Measurements from ENCODE around the gene ALOX15.
A peak's percentile ranks its signal among the peaks of the same experiment; 100 is the strongest.

ALOX15 gene

DNA sequence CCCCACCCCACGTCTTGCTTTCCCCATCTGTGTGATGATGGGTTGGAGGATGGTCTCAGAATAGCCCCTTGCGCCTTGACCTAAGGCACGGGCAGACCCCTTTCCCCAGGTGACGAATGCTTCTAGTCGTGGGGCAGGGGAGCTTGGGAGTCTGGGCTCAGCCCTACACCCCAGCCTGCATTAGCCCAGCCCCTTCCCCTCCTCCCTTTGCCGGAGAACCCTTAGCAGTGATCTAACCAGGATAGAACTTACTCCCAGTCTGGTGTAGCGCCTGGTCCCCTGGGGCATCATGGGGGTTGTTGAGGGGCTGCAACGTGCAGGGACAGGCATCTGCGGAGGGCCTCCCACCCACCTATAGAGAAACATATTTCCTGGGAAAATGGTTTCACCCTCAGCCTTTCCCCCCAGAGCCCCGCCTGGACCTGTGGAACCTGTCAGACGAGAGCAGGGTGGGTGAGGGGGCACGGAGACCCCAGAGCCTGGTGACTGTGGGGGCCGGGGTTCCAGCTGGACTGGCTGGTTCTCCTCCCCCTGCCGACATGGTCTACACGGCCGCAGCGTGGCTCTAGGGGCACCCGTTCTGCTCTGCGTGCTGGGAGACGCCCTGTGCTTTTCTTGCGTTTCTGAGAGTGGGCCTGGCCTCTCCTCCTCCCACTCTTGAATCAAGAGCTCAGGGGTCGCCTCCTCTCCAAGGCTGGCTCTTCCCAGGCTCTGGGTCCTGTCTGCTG, 52.4 kb downstream of the ALOX15 start:
- H3K36me3 ChIP-seq (ENCODE audit: insufficient read depth, low read length), result no peaks in the 10 kb centered on the region
- H3K9ac ChIP-seq (ENCODE audit: low read depth, low read length), result no peak overlapping the region
- H3K4me1 ChIP-seq (ENCODE audit: insufficient read depth, low read length), result no peaks in the 10 kb centered on the region; the same call in 1 of the 2 replicates
- H3K9me3 ChIP-seq (ENCODE audit: control insufficient read depth, insufficient read depth, low read length), result no peaks in the 10 kb centered on the region

DNA sequence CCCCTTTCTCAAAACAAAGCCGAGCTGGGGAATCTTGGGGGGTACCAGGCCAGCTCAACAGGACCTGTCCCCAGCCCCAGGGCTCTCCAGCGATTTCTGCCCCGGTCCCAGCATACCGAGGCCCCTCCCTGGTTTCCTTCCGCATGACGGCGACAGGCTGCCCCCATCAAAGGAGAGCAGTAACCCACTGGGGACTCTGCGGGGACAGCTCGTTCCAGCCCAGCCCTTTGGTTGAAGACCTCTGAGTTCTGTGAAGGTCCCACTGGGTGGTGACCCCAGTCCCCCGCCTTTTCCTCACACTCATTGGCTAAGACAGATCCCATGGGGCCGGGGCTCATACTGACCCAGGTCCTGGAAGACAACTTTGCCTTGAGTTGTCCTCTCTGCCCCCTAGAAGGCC, 53.1 kb downstream of the ALOX15 start:
- H3K4me1 ChIP-seq (ENCODE audit: insufficient read depth, low read length), result peaks cover 2% of the 10 kb centered on the region
- H3K9me3 ChIP-seq (ENCODE audit: control insufficient read depth, insufficient read depth, low read length), result no peaks in the 10 kb centered on the region
- H3K9ac ChIP-seq (ENCODE audit: low read depth, low read length), result no peak overlapping the region
- no peaks in the 10 kb centered on the region for H3K36me3 ChIP-seq (ENCODE audit: insufficient read depth, low read length)

DNA sequence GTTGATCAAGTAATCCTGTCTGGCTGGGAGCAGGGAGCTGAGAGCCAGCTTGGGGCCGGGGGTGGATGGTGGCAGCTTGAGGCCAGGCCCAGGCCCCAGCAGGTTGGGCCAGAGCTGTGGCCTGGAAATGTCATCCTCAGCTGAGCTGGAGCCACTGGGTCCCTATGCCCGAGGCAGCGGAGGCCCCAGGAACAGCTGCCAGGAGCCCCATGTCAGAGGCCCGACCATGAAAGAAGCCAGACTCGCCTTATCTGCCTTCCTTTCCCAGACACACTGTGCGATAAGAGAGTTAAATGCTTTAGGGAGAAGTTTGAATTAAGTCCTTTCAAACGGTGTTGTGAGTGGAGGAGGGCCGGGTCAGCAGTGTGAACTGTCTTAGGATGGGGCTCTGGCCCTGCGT, 53.7 kb downstream of the ALOX15 start:
- Histone ChIP-seq H3K9me3 (ENCODE audit: control insufficient read depth, insufficient read depth, low read length) (no peaks in the 10 kb centered on the region), H3K9ac (ENCODE audit: low read depth, low read length) (no peak overlapping the region), H3K36me3 (ENCODE audit: insufficient read depth, low read length) (no peaks in the 10 kb centered on the region), H3K4me1 (ENCODE audit: insufficient read depth, low read length) (peaks cover 7% of the 10 kb centered on the region)

DNA sequence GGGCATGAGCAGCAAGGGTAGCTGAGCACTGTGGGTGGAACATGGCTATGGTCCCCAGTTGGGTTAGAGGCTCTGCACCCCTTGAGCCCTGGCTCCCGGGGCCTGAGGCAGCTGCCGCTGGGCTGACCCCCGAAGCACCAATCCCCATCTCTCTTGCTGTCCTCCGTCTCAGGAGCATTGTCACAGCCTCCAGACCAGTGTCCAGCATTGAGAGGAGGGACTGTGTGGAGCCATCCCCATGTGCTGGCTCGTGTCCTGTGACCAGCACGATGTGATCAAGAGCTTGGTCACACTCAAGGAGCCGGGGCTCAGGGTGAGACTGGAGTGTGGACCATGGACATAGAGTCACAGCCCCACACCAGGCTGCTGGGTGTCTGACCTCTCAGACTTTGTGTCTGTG, 54.3 kb downstream of the ALOX15 start:
- H3K9me3 ChIP-seq (ENCODE audit: control insufficient read depth, insufficient read depth, low read length), result no peaks in the 10 kb centered on the region
- no peak overlapping the region for H3K9ac ChIP-seq (ENCODE audit: low read depth, low read length)
- no peaks in the 10 kb centered on the region for H3K36me3 ChIP-seq (ENCODE audit: insufficient read depth, low read length)
- H3K4me1 ChIP-seq (ENCODE audit: insufficient read depth, low read length), result peaks cover 13% of the 10 kb centered on the region

DNA sequence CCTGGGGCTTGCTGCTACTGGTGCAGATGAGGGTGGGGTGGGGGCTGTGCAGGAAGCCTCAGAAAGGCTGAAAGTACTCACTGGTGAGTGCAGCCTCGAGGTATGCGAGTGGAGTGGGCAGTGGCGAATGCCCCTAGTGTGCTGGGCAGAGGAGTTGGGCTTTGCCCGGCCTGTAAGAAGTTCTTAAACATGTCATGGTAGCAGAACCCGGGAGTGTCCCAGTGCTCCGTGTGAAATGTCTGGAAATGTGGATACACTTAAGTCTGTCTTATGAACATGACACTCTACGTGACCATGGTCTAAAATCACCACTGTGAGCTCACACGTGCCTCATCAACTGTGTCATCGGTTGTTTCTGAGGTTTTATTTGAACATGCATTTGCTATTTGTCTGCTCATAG, 55.4 kb downstream of the ALOX15 start:
- H3K9ac ChIP-seq (ENCODE audit: low read depth, low read length), result no peak overlapping the region
- H3K36me3 ChIP-seq (ENCODE audit: insufficient read depth, low read length), result no peaks in the 10 kb centered on the region
- H3K4me1 ChIP-seq (ENCODE audit: insufficient read depth, low read length), result peaks cover 13% of the 10 kb centered on the region
- H3K9me3 ChIP-seq (ENCODE audit: control insufficient read depth, insufficient read depth, low read length), result no peaks in the 10 kb centered on the region

DNA sequence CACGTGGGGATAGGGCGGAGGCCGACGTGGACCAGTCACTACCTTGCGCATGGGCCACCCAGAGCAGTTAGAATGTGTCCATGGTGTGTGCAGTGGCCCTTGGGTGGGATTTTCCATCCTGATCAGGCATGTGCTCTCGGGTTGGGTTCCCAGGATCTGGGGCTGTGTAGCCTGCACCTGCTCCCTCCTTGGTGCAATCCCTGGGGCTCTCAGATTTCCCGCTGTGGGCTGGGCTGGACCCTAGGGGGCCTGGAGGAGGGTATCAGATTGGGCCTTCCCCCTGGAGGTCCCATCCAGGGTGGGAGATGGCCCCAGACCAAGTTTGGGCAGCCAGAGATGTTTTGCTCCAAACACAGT, 55.9 kb downstream of the ALOX15 start:
- Histone ChIP-seq H3K9me3 (ENCODE audit: control insufficient read depth, insufficient read depth, low read length) (no peaks in the 10 kb centered on the region), H3K36me3 (ENCODE audit: insufficient read depth, low read length) (no peaks in the 10 kb centered on the region), H3K4me1 (ENCODE audit: insufficient read depth, low read length) (peaks cover 13% of the 10 kb centered on the region), H3K9ac (ENCODE audit: low read depth, low read length) (peak overlapping the region; percentile 77; the same call in 1 of the 2 replicates)

DNA sequence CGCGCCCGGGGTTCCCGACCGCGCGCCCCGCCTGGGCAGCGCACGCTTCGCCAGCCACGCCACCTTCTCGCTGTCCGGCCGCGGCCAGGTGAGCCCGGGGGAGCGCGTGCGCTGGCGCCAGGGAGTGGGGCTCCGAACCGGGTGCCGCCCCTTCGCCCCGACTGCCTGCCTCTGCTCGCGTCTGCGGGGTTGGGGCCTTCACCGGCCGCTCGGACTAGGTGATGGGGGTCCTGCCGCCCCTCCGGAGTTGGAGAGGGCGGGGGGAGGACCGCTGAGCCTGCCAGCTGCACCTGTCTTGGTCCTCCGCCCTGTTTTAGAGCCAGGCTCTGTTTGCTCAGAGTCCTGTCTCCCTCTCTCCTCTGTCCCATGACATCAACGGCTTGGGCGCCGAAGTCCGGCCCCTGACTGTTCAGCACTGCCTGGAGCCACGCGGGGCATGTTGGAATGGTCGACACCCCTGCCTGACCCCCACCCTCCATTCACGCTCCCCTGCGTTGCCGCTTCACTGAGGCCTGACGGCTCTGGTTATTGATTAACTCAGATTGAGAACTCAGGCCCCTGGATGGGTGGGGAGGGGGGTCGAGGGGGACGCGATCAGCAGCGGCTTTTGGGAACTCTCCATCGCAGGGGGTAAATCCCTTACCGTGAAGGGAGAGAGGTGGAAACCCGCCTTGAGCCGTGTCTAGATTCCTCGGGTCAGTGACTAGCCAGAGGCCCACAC, 56.4 kb downstream of the ALOX15 start:
- Histone ChIP-seq H3K9ac (ENCODE audit: low read depth, low read length) (peak overlapping the region; percentile 77; the same call in 1 of the 2 replicates), H3K36me3 (ENCODE audit: insufficient read depth, low read length) (no peaks in the 10 kb centered on the region), H3K4me1 (ENCODE audit: insufficient read depth, low read length) (peaks cover 13% of the 10 kb centered on the region), H3K9me3 (ENCODE audit: control insufficient read depth, insufficient read depth, low read length) (no peaks in the 10 kb centered on the region)

DNA sequence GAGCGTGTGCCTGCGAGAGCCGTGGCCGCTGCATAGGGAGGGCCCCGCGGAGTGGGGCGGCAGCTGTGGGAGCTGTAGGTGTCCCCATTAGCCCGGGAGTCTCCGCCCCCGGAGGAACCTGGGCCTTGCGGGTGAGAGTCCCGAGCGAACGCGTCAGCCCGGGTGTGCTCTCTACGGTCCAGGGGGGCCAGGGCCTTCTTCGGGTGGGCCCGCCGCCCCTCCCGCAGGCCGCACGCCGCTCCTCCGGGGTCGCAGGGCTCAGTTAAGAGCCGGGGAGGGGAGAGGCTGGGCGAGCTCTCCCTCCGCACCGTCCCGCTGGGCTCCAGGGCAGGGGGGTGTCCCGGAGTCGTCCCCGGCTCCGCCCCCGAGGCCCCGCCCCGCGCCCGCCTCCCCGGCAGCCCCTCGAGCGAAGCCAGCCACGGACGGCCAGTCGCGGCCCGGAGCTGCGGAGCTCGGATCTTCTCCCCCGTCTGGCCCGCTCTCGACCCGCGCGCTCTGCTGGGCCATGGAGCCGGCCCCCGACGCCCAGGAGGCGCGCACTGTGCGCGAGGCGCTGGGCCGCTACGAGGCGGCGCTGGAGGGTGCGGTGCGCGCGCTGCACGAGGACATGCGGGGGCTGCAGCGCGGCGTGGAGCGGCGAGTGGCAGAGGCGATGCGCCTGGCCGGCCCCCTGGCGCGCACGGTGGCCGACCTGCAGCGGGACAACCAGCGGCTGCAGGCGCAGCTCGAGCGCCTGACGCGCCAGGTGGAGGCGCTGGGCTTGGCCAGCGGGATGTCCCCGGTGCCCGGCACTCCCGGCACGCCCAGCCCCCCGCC, 57.2 kb downstream of the ALOX15 start, which contains the start of gene SMTNL2:
SMTNL2 (plus strand) TSS at position 429 of the 816 bp plus-strand sequence; CDS start at position 506, 77 bp downstream.
- Histone ChIP-seq H3K4me1 (ENCODE audit: insufficient read depth, low read length) (peaks cover 13% of the 10 kb centered on the region), H3K9me3 (ENCODE audit: control insufficient read depth, insufficient read depth, low read length) (no peaks in the 10 kb centered on the region), H3K9ac (ENCODE audit: low read depth, low read length) (peak within 1 kb of the TSS; percentile 77), H3K36me3 (ENCODE audit: insufficient read depth, low read length) (no peaks in the 10 kb centered on the region)

DNA sequence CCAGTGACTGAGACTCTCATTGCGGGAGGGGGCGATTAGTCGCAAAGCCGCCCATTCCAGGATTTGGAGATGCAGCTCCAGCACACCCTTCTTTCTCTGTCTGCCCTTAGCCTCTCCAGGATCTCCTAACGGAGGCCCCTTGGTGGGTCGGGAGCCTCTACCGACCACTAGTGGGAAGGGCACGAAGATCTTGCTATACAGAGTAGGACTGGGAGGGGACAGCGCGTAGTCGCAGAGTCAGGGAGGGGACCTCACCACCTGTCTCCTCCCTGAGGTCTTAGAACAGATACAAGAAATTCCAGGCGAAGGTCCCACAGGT, 57.7 kb downstream of the ALOX15 start:
- Histone ChIP-seq H3K36me3 (ENCODE audit: insufficient read depth, low read length) (no peaks in the 10 kb centered on the region), H3K4me1 (ENCODE audit: insufficient read depth, low read length) (peaks cover 13% of the 10 kb centered on the region), H3K9me3 (ENCODE audit: control insufficient read depth, insufficient read depth, low read length) (no peaks in the 10 kb centered on the region), H3K9ac (ENCODE audit: low read depth, low read length) (peak overlapping the region; percentile 77)

DNA sequence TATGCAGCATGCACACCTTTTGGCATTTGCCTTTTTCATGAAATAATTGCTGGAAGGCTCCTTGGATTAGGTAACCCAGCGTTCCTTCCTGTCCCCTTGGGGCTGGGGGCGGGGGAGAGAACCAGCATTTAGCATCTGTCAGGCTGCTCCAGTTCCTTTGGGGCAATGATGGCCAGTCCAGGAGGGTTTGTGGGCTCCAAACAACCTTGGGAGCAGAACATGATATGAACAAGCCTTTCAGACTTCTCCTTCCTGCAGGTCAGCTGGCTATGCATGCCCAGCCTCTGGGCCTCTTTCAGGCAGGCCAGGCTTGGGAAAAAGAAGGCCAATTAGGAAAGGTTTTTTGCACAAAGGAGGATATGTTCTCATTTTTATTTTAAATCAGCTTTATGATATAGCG, 58.3 kb downstream of the ALOX15 start:
- H3K4me1 ChIP-seq (ENCODE audit: insufficient read depth, low read length), result peaks cover 13% of the 10 kb centered on the region
- peak overlapping the region; percentile 77; the same call in 1 of the 2 replicates for H3K9ac ChIP-seq (ENCODE audit: low read depth, low read length)
- H3K9me3 ChIP-seq (ENCODE audit: control insufficient read depth, insufficient read depth, low read length), result no peaks in the 10 kb centered on the region
- no peaks in the 10 kb centered on the region for H3K36me3 ChIP-seq (ENCODE audit: insufficient read depth, low read length)

DNA sequence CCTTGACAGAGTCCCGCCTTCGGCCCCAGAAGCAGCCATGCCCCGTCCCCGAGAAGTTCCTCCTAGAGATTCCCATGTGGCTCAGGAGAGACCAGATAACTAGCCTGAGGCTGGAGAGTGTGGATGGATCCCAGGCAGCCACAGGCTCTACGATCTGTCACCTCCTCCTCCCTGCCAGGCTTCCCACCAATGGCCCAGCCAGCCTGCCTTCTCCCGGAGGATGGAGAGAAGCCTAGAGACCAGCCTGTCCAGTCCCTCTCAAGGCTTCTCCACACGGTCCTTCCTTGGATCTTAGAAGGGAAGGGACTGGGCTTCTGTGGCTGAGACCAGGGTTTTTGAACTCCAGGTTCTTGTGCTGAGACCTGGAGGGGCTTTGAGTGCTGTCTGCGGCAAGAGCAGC, 58.8 kb downstream of the ALOX15 start:
- no peaks in the 10 kb centered on the region for H3K9me3 ChIP-seq (ENCODE audit: control insufficient read depth, insufficient read depth, low read length)
- H3K4me1 ChIP-seq (ENCODE audit: insufficient read depth, low read length), result peaks cover 13% of the 10 kb centered on the region
- no peaks in the 10 kb centered on the region for H3K36me3 ChIP-seq (ENCODE audit: insufficient read depth, low read length)
- no peak overlapping the region for H3K9ac ChIP-seq (ENCODE audit: low read depth, low read length)

DNA sequence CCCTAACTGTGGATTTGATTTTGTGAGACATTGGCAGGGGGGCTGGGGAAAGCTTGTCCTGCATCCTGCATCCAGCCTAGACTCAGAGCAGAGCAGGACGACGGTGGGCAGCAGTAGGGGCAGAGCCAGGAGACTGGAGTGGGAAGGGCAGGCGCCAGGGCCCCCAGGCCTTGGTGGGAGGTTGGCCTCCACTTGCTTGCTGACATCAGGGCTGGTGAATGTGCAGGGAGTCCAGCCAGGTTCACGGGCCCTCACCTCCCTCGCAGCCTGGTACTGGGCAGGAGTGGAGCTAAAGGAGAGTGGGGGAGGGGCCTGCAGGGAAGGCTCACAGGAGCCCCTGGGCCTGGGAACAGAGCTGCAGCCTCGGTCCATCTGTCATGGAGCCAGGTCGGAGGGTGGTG, 59.4 kb downstream of the ALOX15 start:
- H3K9ac ChIP-seq (ENCODE audit: low read depth, low read length), result no peak overlapping the region
- no peaks in the 10 kb centered on the region for H3K9me3 ChIP-seq (ENCODE audit: control insufficient read depth, insufficient read depth, low read length)

More for the DNA sequence above, 59.4 kb downstream of the ALOX15 start:
- peaks cover 17% of the 10 kb centered on the region for H3K4me1 ChIP-seq (ENCODE audit: insufficient read depth, low read length)
- H3K36me3 ChIP-seq (ENCODE audit: insufficient read depth, low read length), result no peaks in the 10 kb centered on the region

All from ES-I3 (cell line).